22Rv1 (cell line): ENCODE data around the gene DPEP1.

Experiments
- H3K27ac ChIP-seq: fragments of 450-650 bp; 2 replicates; pipeline ENCODE4 v1.5.1; 2017
- CTCF ChIP-seq: fragments of 450-650 bp; IDR thresholded peaks from 2 replicates; pipeline ENCODE4 v1.5.1; 2017; ENCODE audit warnings: mild to moderate bottlenecking
- ZFX ChIP-seq: fragments of 450-650 bp; IDR thresholded peaks from 2 replicates; pipeline ENCODE4 v1.6.1; 2017; ENCODE audit warnings: antibody characterized with exemption, borderline replicate concordance

Gene DPEP1

GRCh38 chr16:89588413-89589109 is 24.9 kb upstream of the DPEP1 start:
- TF ChIP-seq CTCF = no peak
- TF ChIP-seq ZFX = no peak
- H3K27ac ChIP-seq = peak overlapping the region; percentile 5; the same call in 1 of the 2 replicates

- TF ChIP-seq ZFX (no peak), CTCF (no peak)
Observed at GRCh38 chr16:89589241-89589926, 24.1 kb upstream of the DPEP1 start.

DNA sequence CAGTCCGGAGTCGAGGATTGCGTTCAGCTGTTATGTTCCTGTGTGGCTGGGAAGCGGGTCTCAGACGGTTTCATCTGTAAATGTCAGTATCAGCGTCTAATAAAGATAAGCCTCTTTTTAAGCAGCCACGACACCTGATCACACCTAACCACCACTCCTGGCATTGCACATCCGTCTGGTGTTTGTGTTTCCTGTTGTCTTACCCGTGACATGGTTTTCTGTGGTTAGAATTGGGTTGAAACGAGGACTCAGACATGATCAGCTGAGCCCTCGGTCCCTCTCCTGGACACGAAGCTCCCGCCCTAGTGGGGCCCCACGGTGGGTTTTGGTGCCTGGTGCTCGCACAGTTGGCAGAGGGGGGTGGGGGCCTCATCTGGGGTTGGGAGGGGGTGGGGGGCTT is 19.6 kb upstream of the DPEP1 start:
- TF ChIP-seq CTCF = no peak
- no peak for TF ChIP-seq ZFX
- no peak overlapping the region for H3K27ac ChIP-seq

More at GRCh38 chr16:89589241-89589926, 24.1 kb upstream of the DPEP1 start:
- H3K27ac ChIP-seq = peak overlapping the region; percentile 5; the same call in 1 of the 2 replicates

DNA sequence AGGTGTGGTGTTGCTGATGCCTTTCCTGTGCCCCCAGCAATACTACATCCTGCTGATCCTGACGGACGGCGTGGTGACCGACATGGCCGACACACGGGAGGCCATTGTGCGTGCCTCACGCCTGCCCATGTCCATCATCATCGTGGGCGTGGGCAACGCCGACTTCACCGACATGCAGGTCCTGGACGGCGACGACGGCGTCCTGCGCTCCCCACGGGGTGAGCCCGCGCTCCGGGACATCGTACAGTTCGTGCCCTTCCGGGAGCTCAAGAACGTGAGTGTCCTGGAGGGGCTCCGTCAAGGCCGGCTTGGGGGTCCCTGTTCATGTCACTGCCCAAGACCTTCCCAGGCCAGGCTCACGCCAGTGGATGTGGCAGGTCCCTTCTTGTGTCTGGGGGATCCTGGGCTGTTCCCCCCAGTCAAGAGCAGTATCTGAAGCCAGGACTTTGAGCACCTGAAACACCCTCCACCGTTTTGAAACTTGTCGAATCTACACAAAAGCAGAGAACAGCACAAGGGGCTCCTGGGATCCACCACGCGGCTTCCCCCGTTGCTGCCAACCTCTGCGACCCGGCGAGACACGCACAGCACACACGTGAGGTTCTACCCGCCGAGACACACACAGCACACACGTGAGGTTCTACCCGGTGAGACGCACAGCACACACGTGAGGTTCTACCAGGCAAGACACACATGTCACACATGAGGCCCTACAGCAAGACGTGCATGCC is 17.9 kb upstream of the DPEP1 start:
- TF ChIP-seq CTCF (no peak), ZFX (no peak)
- no peak overlapping the region for H3K27ac ChIP-seq

GRCh38 chr16:89596061-89596689 is 17.3 kb upstream of the DPEP1 start:
- no peak for TF ChIP-seq CTCF
- H3K27ac ChIP-seq = no peak overlapping the region

DNA sequence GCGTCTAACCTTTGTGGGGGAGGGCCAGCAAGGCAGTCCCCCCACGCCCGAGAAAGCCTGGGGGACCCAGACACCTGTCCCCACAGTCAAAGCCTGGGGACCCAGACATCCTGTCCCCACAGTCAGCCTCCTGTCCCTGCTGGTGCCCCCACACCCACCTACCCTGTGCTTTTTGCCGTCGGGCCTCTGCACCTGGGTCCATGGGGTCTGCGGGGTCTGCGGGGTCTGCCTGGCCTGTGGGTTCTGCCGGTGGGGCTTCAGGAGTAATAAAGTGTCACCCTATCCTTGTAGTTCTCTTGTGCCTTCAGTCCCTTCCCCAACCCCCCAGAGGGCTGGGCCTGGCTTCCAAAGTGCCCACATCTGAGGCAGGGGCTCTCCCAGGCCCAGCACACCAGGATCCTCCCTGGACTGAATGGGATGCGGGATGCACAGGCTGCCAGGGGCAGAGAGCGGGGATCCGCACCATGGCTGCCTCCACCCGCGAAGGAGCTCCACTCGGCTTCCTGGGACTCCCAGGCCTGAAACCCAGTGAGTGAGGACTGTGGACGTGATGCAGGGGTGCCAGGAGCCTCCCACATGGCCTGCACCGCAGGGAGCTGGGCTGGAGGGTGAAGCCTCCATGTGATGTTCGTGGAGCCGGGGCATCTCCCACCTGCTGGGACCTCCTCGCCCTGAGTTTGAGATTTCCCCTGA is 16.3 kb upstream of the DPEP1 start:
- H3K27ac ChIP-seq = no peak overlapping the region
- no peak for TF ChIP-seq ZFX
- TF ChIP-seq CTCF = no peak
